ENCODE measurements around the gene SORBS2. TPM values are rescaled to one million over a fixed set of nuclear protein-coding genes. Genes with fewer than 3 reads are reported as not detected.

Gene SORBS2
- total RNA-seq, 1 donor from 2014 or later = 1.1 TPM

DNA sequence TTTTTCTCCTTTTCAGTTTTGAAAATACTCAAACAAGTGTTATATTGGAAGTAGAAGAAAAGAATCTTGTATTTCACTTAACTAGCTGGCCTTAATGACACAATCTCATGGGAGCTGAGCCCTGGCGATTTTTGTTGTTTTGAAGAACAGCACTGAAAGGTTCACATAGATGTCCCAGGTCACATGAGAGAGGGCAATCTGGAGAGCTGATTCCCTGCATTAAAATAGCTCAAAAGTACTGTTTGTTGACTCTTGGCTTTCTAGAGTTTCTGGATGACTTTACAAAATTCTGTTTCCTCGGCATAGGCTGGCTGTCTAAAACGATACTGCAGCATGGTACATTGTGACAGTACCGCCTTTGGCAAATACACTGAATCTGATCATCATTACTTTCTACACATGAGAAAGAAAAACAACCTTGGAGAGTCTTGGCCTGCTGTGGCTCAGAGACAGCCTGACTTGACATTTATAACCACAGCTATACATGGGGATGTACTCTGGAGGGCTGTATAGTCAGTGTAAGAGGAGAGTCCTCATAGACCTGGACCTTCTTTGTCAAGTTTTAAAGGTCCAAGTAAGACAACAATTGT is 156.9 kb downstream of the SORBS2 start:
- no peak overlapping the region for H3K4me3 ChIP-seq (ENCODE audit: low read depth, low read length)
- H3K36me3 ChIP-seq (ENCODE audit: control insufficient read depth, insufficient read depth, low read length) = no peaks in the 10 kb centered on the region
- DNase-seq (ENCODE audit: low read depth) (no peak), FAIRE-seq (no peak)
- TF ChIP-seq, protein P1, sequence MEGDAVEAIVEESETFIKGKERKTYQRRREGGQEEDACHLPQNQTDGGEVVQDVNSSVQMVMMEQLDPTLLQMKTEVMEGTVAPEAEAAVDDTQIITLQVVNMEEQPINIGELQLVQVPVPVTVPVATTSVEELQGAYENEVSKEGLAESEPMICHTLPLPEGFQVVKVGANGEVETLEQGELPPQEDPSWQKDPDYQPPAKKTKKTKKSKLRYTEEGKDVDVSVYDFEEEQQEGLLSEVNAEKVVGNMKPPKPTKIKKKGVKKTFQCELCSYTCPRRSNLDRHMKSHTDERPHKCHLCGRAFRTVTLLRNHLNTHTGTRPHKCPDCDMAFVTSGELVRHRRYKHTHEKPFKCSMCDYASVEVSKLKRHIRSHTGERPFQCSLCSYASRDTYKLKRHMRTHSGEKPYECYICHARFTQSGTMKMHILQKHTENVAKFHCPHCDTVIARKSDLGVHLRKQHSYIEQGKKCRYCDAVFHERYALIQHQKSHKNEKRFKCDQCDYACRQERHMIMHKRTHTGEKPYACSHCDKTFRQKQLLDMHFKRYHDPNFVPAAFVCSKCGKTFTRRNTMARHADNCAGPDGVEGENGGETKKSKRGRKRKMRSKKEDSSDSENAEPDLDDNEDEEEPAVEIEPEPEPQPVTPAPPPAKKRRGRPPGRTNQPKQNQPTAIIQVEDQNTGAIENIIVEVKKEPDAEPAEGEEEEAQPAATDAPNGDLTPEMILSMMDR (IDR thresholded peaks at IDR 0.05; ENCODE audit: insufficient read depth, low read length, severe bottlenecking) = no peak
- H3K27me3 ChIP-seq (ENCODE audit: control insufficient read depth, insufficient read depth, low read length) = no peaks in the 10 kb centered on the region

DNA sequence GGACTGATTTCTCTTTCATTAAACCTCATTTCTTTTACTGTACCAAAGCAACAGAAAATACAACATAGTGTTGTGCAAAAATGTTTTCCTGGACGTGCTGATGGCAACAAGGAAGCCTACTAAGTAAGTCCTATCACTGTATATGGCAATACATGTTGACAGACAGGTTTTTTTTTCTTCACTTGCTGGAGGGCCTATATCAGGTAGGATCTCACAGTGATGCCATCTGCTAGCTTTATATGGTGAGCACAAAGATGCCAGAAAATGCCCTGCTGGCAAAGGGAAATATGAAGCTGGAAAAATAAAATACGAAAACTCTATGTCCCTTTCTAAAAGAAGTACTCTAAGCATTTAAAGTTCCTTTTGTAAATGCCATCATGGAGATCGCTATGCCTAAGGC is 157.7 kb downstream of the SORBS2 start:
- Histone ChIP-seq H3K4me3 (ENCODE audit: low read depth, low read length) (no peak overlapping the region), H3K27me3 (ENCODE audit: control insufficient read depth, insufficient read depth, low read length) (no peaks in the 10 kb centered on the region), H3K36me3 (ENCODE audit: control insufficient read depth, insufficient read depth, low read length) (no peaks in the 10 kb centered on the region)
- DNase-seq (ENCODE audit: low read depth) = peak; percentile 44
- TF ChIP-seq, protein P1 (IDR thresholded peaks at IDR 0.05; ENCODE audit: insufficient read depth, low read length, severe bottlenecking) = no peak
- FAIRE-seq = no peak

DNA sequence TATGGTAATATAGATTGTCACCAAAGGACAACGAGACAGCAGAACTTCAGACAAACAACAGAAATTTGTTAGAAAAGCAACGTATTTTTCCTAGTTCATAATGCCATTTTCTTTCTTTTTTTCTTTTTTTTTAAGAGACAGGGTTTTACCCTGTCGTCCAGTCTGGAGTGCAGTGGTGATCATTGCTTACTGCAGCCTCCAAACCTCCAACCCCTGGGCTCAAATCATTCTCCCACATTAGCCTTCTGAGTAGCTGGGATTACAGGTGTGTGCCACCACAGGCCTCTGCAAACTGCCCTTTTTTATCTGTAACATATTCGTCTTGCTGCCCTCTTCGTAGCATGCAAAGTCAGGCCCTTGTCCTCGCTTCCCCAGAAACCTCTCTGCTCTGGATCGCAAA is 160.1 kb downstream of the SORBS2 start:
- Histone ChIP-seq H3K36me3 (ENCODE audit: control insufficient read depth, insufficient read depth, low read length) (no peaks in the 10 kb centered on the region), H3K27me3 (ENCODE audit: control insufficient read depth, insufficient read depth, low read length) (no peaks in the 10 kb centered on the region), H3K4me3 (ENCODE audit: low read depth, low read length) (no peak overlapping the region)
- FAIRE-seq = no peak
- DNase-seq (ENCODE audit: low read depth) = no peak
- TF ChIP-seq, protein P1 (IDR thresholded peaks at IDR 0.05; ENCODE audit: insufficient read depth, low read length, severe bottlenecking) = no peak

DNA sequence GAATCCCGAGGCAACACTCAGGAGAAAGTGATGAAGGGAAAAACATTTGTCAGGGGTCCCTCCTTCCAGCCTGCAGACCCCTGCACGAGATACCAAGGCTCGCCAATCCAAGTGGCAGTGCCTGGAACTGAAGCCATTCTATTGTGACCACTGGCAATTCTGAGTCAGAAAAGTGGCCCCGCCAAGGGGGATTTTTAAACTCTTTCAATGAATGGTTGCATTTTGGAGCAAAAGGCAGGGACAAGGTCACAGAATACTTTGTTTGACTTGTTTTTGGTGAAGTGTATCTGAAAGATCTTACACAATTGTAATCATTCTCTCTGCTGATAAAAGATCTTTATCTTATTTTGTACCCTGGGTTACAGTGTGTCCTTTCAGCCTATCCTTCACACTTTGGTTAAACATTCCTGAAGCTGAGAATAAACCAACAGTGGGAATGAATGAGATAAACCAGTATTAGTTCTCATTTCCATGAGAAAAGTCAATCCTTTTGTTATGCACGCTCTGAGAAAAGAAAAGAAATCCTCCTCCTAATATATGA is 160.8 kb downstream of the SORBS2 start:
- FAIRE-seq (no peak), DNase-seq (ENCODE audit: low read depth) (no peak)
- TF ChIP-seq, protein P1 (IDR thresholded peaks at IDR 0.05; ENCODE audit: insufficient read depth, low read length, severe bottlenecking) = no peak

DNA sequence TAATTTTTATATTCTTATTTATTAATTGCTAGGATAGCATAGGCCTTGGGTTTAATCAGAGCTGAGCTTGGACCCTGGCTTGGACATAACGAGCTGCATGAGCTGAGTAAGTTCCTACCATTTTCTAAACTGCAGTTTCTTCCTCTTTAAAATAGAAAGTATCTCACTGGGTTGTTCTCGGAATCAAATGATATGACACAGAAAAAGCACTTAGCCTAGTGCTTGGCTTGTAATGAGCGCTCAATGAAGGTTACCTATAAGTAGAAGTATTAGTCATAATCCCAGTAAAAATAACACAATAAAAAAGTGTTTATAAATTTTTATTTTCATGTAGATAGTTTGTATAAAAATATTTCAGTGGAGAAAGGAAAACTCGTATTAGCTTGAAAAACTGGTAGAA is 163.4 kb downstream of the SORBS2 start:
- TF ChIP-seq, protein P1 (IDR thresholded peaks at IDR 0.05; ENCODE audit: insufficient read depth, low read length, severe bottlenecking) = no peak
- H3K36me3 ChIP-seq (ENCODE audit: control insufficient read depth, insufficient read depth, low read length) = no peaks in the 10 kb centered on the region
- no peak for FAIRE-seq

More for the DNA sequence above, 160.8 kb downstream of the SORBS2 start:
- no peaks in the 10 kb centered on the region for H3K27me3 ChIP-seq (ENCODE audit: control insufficient read depth, insufficient read depth, low read length)
- H3K36me3 ChIP-seq (ENCODE audit: control insufficient read depth, insufficient read depth, low read length) = no peaks in the 10 kb centered on the region
- no peak overlapping the region for H3K4me3 ChIP-seq (ENCODE audit: low read depth, low read length)

DNA sequence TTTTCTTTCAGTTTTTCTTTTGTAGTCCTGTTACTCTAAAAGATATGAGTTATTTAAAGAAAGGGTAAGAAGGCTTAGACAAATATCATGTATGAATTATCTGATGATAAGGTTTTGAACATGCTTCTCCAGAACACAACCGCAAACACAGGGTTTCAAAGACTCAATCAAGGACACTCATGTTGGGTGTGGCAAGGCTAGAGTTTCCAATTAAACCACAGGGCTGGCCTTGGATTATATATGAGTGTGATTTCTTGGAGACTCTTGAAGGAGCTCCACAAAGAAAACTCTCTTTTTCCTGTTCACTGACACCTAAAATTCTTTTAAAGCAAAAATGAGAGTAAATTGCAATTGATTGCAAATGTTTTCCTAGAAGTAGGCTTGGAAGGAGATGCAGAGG is 166.6 kb downstream of the SORBS2 start:
- TF ChIP-seq, protein P1 (IDR thresholded peaks at IDR 0.05; ENCODE audit: insufficient read depth, low read length, severe bottlenecking) = no peak
- H3K36me3 ChIP-seq (ENCODE audit: control insufficient read depth, insufficient read depth, low read length) = no peaks in the 10 kb centered on the region
- no peak for FAIRE-seq
- no peaks in the 10 kb centered on the region for H3K27me3 ChIP-seq (ENCODE audit: control insufficient read depth, insufficient read depth, low read length)
- H3K4me3 ChIP-seq (ENCODE audit: low read depth, low read length) = no peak overlapping the region
- peak; percentile 5 for DNase-seq (ENCODE audit: low read depth)

More for the DNA sequence above, 163.4 kb downstream of the SORBS2 start:
- Histone ChIP-seq H3K27me3 (ENCODE audit: control insufficient read depth, insufficient read depth, low read length) (no peaks in the 10 kb centered on the region), H3K4me3 (ENCODE audit: low read depth, low read length) (no peak overlapping the region)
- no peak for DNase-seq (ENCODE audit: low read depth)
